Ishikawa (cell line): Measurements from ENCODE around the gene ZNF839.

Experiments used
- CEBPB ChIP-seq: IDR thresholded peaks from 2 replicates; pipeline ENCODE4 v1.6.1; 2012
- CREB1 ChIP-seq: IDR thresholded peaks from 2 replicates; pipeline ENCODE4 v1.6.1; 2012; ENCODE audit warnings: low read depth
- EGR1 ChIP-seq: IDR thresholded peaks from 2 replicates; pipeline ENCODE4 v1.6.1; 2012
- EP300 ChIP-seq: IDR thresholded peaks from 2 replicates; pipeline ENCODE4 v1.6.1; 2012; ENCODE audit warnings: borderline replicate concordance
- FOXM1 ChIP-seq: IDR thresholded peaks from 2 replicates; pipeline ENCODE4 v1.6.1; 2012; ENCODE audit warnings: low read depth, borderline replicate concordance
- NFIC ChIP-seq: IDR thresholded peaks from 2 replicates; pipeline ENCODE4 v1.6.1; 2012
- RAD21 ChIP-seq: IDR thresholded peaks from 2 replicates; pipeline ENCODE4 v1.6.1; 2012; ENCODE audit warnings: low read depth
- TAF1 ChIP-seq: IDR thresholded peaks from 2 replicates; pipeline ENCODE4 v1.6.1; 2012; ENCODE audit warnings: low read depth, mild to moderate bottlenecking
- TCF12 ChIP-seq: IDR thresholded peaks from 2 replicates; pipeline ENCODE4 v1.6.1; 2012; ENCODE audit warnings: low read depth
- TEAD4 ChIP-seq: IDR thresholded peaks from 2 replicates; pipeline ENCODE4 v1.6.1; 2012
- YY1 ChIP-seq: IDR thresholded peaks from 2 replicates; pipeline ENCODE4 v1.6.1; 2012; ENCODE audit warnings: low read depth
- ZBTB7A ChIP-seq: IDR thresholded peaks from 2 replicates; pipeline ENCODE4 v1.6.1; 2012; ENCODE audit warnings: low read depth
- TF ChIP-seq, protein P1 (sequence below): IDR thresholded peaks from 2 replicates; pipeline ENCODE4 v1.6.1; 2012
- TF ChIP-seq, protein P2 (sequence below): IDR thresholded peaks from 2 replicates; pipeline ENCODE4 v1.6.1; 2012; ENCODE audit warnings: low read depth, mild to moderate bottlenecking
- TF ChIP-seq, protein P3 (sequence below): IDR thresholded peaks from 2 replicates; pipeline ENCODE4 v1.6.1; 2012

ZNF839 gene

GRCh38 chr14:102375119-102375518, 55.6 kb downstream of the ZNF839 start:
- TF ChIP-seq YY1 (no peak), CEBPB (no peak), CREB1 (no peak), FOXM1 (no peak), NFIC (no peak), TCF12 (no peak), TAF1 (no peak), ZBTB7A (no peak), EP300 (no peak), RAD21 (no peak), EGR1 (no peak), TEAD4 (no peak)
- TF ChIP-seq, protein P1, sequence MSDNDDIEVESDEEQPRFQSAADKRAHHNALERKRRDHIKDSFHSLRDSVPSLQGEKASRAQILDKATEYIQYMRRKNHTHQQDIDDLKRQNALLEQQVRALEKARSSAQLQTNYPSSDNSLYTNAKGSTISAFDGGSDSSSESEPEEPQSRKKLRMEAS = no peak
- TF ChIP-seq, protein P2, sequence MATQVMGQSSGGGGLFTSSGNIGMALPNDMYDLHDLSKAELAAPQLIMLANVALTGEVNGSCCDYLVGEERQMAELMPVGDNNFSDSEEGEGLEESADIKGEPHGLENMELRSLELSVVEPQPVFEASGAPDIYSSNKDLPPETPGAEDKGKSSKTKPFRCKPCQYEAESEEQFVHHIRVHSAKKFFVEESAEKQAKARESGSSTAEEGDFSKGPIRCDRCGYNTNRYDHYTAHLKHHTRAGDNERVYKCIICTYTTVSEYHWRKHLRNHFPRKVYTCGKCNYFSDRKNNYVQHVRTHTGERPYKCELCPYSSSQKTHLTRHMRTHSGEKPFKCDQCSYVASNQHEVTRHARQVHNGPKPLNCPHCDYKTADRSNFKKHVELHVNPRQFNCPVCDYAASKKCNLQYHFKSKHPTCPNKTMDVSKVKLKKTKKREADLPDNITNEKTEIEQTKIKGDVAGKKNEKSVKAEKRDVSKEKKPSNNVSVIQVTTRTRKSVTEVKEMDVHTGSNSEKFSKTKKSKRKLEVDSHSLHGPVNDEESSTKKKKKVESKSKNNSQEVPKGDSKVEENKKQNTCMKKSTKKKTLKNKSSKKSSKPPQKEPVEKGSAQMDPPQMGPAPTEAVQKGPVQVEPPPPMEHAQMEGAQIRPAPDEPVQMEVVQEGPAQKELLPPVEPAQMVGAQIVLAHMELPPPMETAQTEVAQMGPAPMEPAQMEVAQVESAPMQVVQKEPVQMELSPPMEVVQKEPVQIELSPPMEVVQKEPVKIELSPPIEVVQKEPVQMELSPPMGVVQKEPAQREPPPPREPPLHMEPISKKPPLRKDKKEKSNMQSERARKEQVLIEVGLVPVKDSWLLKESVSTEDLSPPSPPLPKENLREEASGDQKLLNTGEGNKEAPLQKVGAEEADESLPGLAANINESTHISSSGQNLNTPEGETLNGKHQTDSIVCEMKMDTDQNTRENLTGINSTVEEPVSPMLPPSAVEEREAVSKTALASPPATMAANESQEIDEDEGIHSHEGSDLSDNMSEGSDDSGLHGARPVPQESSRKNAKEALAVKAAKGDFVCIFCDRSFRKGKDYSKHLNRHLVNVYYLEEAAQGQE = no peak
- TF ChIP-seq, protein P3, sequence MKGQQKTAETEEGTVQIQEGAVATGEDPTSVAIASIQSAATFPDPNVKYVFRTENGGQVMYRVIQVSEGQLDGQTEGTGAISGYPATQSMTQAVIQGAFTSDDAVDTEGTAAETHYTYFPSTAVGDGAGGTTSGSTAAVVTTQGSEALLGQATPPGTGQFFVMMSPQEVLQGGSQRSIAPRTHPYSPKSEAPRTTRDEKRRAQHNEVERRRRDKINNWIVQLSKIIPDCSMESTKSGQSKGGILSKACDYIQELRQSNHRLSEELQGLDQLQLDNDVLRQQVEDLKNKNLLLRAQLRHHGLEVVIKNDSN = no peak

GRCh38 chr14:102377696-102378095, 58.1 kb downstream of the ZNF839 start:
- peak; percentile 43; the same call in 1 of the 2 replicates for TF ChIP-seq NFIC
- no peak for TF ChIP-seq TAF1
- no peak for TF ChIP-seq TCF12
- TF ChIP-seq, protein P1 = no peak

DNA sequence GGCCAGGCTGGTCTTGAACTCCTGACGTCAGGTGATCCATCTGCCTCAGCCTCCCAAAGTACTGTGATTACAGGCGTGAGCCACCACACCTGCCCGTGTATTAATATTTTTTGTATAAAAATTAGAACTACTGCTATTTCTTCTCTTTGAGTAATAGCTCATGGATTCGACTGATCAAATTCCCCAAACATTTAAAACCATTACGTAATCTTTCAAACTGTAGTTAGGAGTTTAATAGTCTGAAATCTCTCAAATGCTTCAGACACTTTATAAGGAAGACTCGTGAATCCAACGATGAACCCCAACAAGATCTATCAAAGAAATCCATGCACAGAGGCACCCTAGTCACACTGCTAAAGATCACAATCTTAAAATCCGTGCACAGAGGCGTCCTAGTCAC, 59.3 kb downstream of the ZNF839 start:
- TF ChIP-seq EGR1 = no peak
- TF ChIP-seq, protein P2 = no peak
- TF ChIP-seq TEAD4 = no peak
- no peak for TF ChIP-seq CREB1
- TF ChIP-seq RAD21 = no peak
- TF ChIP-seq CEBPB = no peak
- TF ChIP-seq YY1 = no peak
- TF ChIP-seq EP300 = no peak

DNA sequence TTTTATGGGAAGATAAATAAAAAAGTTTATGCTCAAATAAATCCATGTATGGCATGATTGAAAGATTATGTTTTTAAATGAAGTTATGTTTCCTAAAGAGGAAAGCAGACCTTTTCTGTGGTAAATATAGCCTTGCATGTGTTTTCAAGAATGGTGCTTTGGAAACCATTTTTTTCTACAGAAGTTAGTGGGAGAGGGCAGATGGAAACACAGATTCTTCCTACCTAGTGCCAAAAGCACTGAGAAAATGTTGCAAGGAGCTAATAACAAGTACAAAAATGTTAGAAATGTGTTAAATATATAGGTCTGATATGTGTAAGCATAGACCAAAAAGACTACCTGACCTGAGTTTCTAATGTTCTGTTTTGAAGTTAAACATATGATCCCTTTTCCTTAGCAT, 67.5 kb downstream of the ZNF839 start:
- TF ChIP-seq FOXM1 = no peak
- TF ChIP-seq, protein P3 = no peak
- no peak for TF ChIP-seq CREB1
- no peak for TF ChIP-seq ZBTB7A
- no peak for TF ChIP-seq EGR1
- TF ChIP-seq, protein P2 = no peak
- TF ChIP-seq TCF12 = no peak
- no peak for TF ChIP-seq TEAD4
- no peak for TF ChIP-seq TAF1
- no peak for TF ChIP-seq EP300
- TF ChIP-seq, protein P1 = no peak
- TF ChIP-seq CEBPB = no peak
- TF ChIP-seq NFIC = no peak
- TF ChIP-seq YY1 = no peak
- no peak for TF ChIP-seq RAD21

DNA sequence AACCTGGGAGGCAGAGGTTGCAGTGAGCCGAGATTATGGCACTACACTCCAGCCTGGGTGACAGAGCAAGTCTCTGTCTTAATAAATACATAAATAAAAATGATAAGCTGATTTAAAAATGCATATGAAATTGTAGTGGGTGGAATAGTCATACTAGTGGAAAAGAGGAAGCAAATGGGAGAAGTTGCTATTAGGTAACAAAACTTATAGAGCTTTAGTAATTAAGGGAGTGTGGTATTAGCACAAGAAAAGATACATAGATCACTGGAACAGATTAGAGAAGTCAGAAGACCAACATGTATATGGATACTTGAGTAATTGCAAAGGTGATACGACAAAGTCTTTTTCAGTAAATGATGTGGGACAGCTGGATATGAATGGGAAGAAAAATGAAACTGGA, 69.7 kb downstream of the ZNF839 start:
- no peak for TF ChIP-seq RAD21
- TF ChIP-seq EP300 = no peak
- no peak for TF ChIP-seq CEBPB
